ENCODE measurements around the gene DDX3X.

DNA sequence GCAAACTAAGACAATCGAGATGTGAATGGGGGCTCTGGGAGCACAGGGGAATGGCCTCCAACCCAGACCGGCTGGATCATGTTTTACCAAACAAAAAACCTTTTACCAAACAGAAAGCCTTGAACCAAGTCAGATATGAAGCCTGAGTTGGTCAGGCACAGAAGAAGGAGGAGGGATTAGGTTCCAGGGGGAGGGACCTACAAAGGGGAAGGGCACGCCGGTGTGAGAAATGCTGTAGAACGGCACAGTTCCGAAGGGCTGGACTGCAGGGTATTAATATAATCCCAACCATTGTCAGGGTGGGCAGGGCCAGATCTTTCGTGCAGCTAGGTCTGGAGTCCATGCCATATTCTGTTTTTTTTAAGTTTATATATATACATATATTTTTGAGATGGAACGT lies 60.3 kb downstream of the DDX3X start:
- TF ChIP-seq GATA2 (IDR thresholded peaks at IDR 0.05; ENCODE audit: low read depth, low read length) (no peak), GATA3 (IDR thresholded peaks at IDR 0.05; ENCODE audit: low read depth, low read length) (no peak)
